Measurements from ENCODE around the gene OR2A14. TPM values are rescaled to one million over a fixed set of nuclear protein-coding genes. Genes with fewer than 3 reads are reported as not detected.

OR2A14 gene
- total RNA-seq, 1 experiment from 2014 or later: not detected

GRCh38 chr7:144086730-144087129, 36.2 kb upstream of the OR2A14 start:
- BruUV-seq (replicated peaks): no TSS peak
- ChIA-PET POLR2A (ENCODE audit: unreplicated experiment) (no interaction called here), CTCF (no interaction called here)
- no peaks in the 10 kb centered on the region for H3K36me3 ChIP-seq (ENCODE audit: low read depth)
- no peaks in the 10 kb centered on the region for H3K79me2 ChIP-seq (ENCODE audit: low read depth)
- no peaks in the 10 kb centered on the region for H3F3A ChIP-seq (ENCODE audit: insufficient read depth, low read depth)
- H3K27me3 ChIP-seq (ENCODE audit: insufficient read depth, low read depth): no peaks in the 10 kb centered on the region
- H2AFZ ChIP-seq: no peak overlapping the region
- intact Hi-C loops (cut with micrococcal nuclease; ENCODE audit: unreplicated experiment): no loop called here
- H4K20me1 ChIP-seq (ENCODE audit: insufficient read depth): no peaks in the 10 kb centered on the region; the same call in 1 of the 2 replicates
- no peak for DNase-seq
- H3K4me3 ChIP-seq: no peak overlapping the region
- H3K9me3 ChIP-seq (ENCODE audit: insufficient read depth, low read depth): 0 out of 2 replicates have a peak, but pooled peaks cover 4% of the 10 kb centered on the region
- no peak overlapping the region for H3K27ac ChIP-seq
- H3K4me2 ChIP-seq: no peak overlapping the region
- no peaks in the 10 kb centered on the region for H3K9me2 ChIP-seq (ENCODE audit: insufficient read depth)
- no peaks in the 10 kb centered on the region for H3K4me1 ChIP-seq (replicated peaks; ENCODE audit: insufficient read depth)
- TF ChIP-seq EZH2 (IDR thresholded peaks at IDR 0.05; ENCODE audit: low read depth) (no peak), CTCF (conservative IDR thresholded peaks at IDR 0.05) (no peak)

- no peak for DNase-seq
- no peak overlapping the region for H3K4me2 ChIP-seq
- H3F3A ChIP-seq (ENCODE audit: insufficient read depth, low read depth): no peaks in the 10 kb centered on the region
- no peak overlapping the region for H3K27ac ChIP-seq
- no peaks in the 10 kb centered on the region; the same call in 1 of the 2 replicates for H4K20me1 ChIP-seq (ENCODE audit: insufficient read depth)
- no peaks in the 10 kb centered on the region for H3K79me2 ChIP-seq (ENCODE audit: low read depth)
- H3K4me1 ChIP-seq (replicated peaks; ENCODE audit: insufficient read depth): no peaks in the 10 kb centered on the region
- no peak overlapping the region for H2AFZ ChIP-seq
- intact Hi-C loops (cut with micrococcal nuclease; ENCODE audit: unreplicated experiment): no loop called here
- H3K27me3 ChIP-seq (ENCODE audit: insufficient read depth, low read depth): no peaks in the 10 kb centered on the region
- H3K9me3 ChIP-seq (ENCODE audit: insufficient read depth, low read depth): 0 out of 2 replicates have a peak, but pooled peaks cover 4% of the 10 kb centered on the region
- TF ChIP-seq CTCF (conservative IDR thresholded peaks at IDR 0.05) (no peak), EZH2 (IDR thresholded peaks at IDR 0.05; ENCODE audit: low read depth) (no peak)
- no peak overlapping the region for H3K4me3 ChIP-seq
- ChIA-PET CTCF (no interaction called here), POLR2A (ENCODE audit: unreplicated experiment) (no interaction called here)
- H3K36me3 ChIP-seq (ENCODE audit: low read depth): no peaks in the 10 kb centered on the region
- no peaks in the 10 kb centered on the region; the same call in 1 of the 2 replicates for H3K9me2 ChIP-seq (ENCODE audit: insufficient read depth)
- no TSS peak for BruUV-seq (replicated peaks)
Measured at GRCh38 chr7:144087230-144087629, 35.7 kb upstream of the OR2A14 start.

GRCh38 chr7:144090667-144091066, 32.3 kb upstream of the OR2A14 start:
- Histone ChIP-seq H3K27me3 (ENCODE audit: insufficient read depth, low read depth) (no peaks in the 10 kb centered on the region), H3F3A (ENCODE audit: insufficient read depth, low read depth) (no peaks in the 10 kb centered on the region), H3K4me3 (no peak overlapping the region), H2AFZ (no peak overlapping the region), H3K36me3 (ENCODE audit: low read depth) (no peaks in the 10 kb centered on the region), H3K9me2 (ENCODE audit: insufficient read depth) (no peaks in the 10 kb centered on the region; the same call in 1 of the 2 replicates), H4K20me1 (ENCODE audit: insufficient read depth) (no peaks in the 10 kb centered on the region; the same call in 1 of the 2 replicates), H3K27ac (no peak overlapping the region), H3K4me1 (replicated peaks; ENCODE audit: insufficient read depth) (no peaks in the 10 kb centered on the region), H3K4me2 (no peak overlapping the region), H3K79me2 (ENCODE audit: low read depth) (no peaks in the 10 kb centered on the region), H3K9me3 (ENCODE audit: insufficient read depth, low read depth) (0 out of 2 replicates have a peak, but pooled peaks cover 4% of the 10 kb centered on the region)
- intact Hi-C loops (cut with micrococcal nuclease; ENCODE audit: unreplicated experiment): no loop called here
- TF ChIP-seq CTCF (conservative IDR thresholded peaks at IDR 0.05) (no peak), EZH2 (IDR thresholded peaks at IDR 0.05; ENCODE audit: low read depth) (no peak)
- POLR2A ChIA-PET (ENCODE audit: unreplicated experiment): interaction anchor here (0.6 kb wide), 1 partner anchor 1710 kb away, joined by 3 read pairs; no protein-coding TSS in a partner anchor
- BruUV-seq (replicated peaks): no TSS peak
- CTCF ChIA-PET: no interaction called here
- DNase-seq: no peak

Data from PC-9 (cell line).